ENCODE results near the gene NOL8. TPM values are rescaled to one million over a fixed set of nuclear protein-coding genes. Genes with fewer than 3 reads are reported as not detected.

Gene NOL8
- total and polyA plus RNA-seq, 2 donors (not counting 1 experiment from before 2014, with no cell fraction given): 20.0 to 28.6 TPM

DNA sequence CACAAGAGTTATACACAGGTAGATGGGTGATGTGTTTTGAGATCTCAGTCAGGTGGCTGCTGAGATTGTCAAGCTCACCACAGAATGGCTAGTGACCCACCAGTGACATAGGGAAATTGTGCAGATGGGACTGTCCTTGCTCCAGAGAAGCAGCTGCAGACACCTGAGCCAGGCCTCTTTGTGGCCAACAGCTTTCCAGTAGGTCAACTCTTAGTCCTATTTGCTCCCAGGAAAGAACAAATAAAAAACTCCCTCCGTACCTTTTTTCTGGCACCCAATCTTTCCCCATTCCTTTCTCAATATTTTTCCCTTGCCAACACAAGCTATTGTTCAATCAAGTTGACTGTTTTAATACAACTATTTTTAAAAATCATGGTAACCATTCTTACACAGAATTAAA, 45.8 kb downstream of the NOL8 start:
- Histone ChIP-seq H3K27ac (ENCODE audit: insufficient read depth, low read length) (no peak overlapping the region), H3K4me1 (ENCODE audit: control insufficient read depth, extremely low read depth, insufficient read depth, low read length) (peaks cover 4% of the 10 kb centered on the region), H4K20me1 (ENCODE audit: control insufficient read depth, extremely low read depth, insufficient read depth, low read length) (no peaks in the 10 kb centered on the region), H2AFZ (ENCODE audit: low read length) (no peak overlapping the region), H3K4me2 (ENCODE audit: extremely low read depth, insufficient read depth, low read length) (no peak overlapping the region), H3K79me2 (ENCODE audit: control insufficient read depth, insufficient read depth, low read length) (peaks cover 6% of the 10 kb centered on the region), H3K9me3 (ENCODE audit: control insufficient read depth, insufficient read depth, low read depth, low read length) (no peaks in the 10 kb centered on the region), H3K4me3 (replicated peaks in 1 of 4; ENCODE audit: control extremely low read depth in 1 of 4, insufficient read depth in 1 of 4, low read depth in 3 of 4, low read length in 4 of 4) (no peak overlapping the region), H3K36me3 (ENCODE audit: control insufficient read depth, insufficient read depth, low read length) (peaks cover 13% of the 10 kb centered on the region), H3K27me3 (ENCODE audit: control insufficient read depth, insufficient read depth, low read length) (no peaks in the 10 kb centered on the region), H3K9ac (ENCODE audit: insufficient read depth, low read length) (no peak overlapping the region)
- TF ChIP-seq EZH2 (IDR thresholded peaks at IDR 0.05; ENCODE audit: low read length, missing control alignments): no peak
- no peak for TF ChIP-seq CTCF (conservative IDR thresholded peaks at IDR 0.05 in 1 of 2, IDR thresholded peaks at IDR 0.05 in 1 of 2; ENCODE audit: low read depth in 1 of 2, low read length in 2 of 2)
- no peak for DNase-seq (ENCODE audit: low read depth in 2 of 2)

GRCh38 chr9:92278110-92278509, 47.0 kb downstream of the NOL8 start:
- Histone ChIP-seq H3K9ac (ENCODE audit: insufficient read depth, low read length) (no peak overlapping the region), H3K27me3 (ENCODE audit: control insufficient read depth, insufficient read depth, low read length) (no peaks in the 10 kb centered on the region), H4K20me1 (ENCODE audit: control insufficient read depth, extremely low read depth, insufficient read depth, low read length) (no peaks in the 10 kb centered on the region), H3K4me1 (ENCODE audit: control insufficient read depth, extremely low read depth, insufficient read depth, low read length) (peaks cover 4% of the 10 kb centered on the region), H3K4me3 (replicated peaks in 1 of 4; ENCODE audit: control extremely low read depth in 1 of 4, insufficient read depth in 1 of 4, low read depth in 3 of 4, low read length in 4 of 4) (no peak overlapping the region), H2AFZ (ENCODE audit: low read length) (no peak overlapping the region), H3K36me3 (ENCODE audit: control insufficient read depth, insufficient read depth, low read length) (peaks cover 16% of the 10 kb centered on the region), H3K4me2 (ENCODE audit: extremely low read depth, insufficient read depth, low read length) (no peak overlapping the region), H3K9me3 (ENCODE audit: control insufficient read depth, insufficient read depth, low read depth, low read length) (no peaks in the 10 kb centered on the region), H3K79me2 (ENCODE audit: control insufficient read depth, insufficient read depth, low read length) (peaks cover 2% of the 10 kb centered on the region), H3K27ac (ENCODE audit: insufficient read depth, low read length) (no peak overlapping the region)
- DNase-seq (ENCODE audit: low read depth in 2 of 2): peak in 1 of 2 donors; percentile 65
- TF ChIP-seq CTCF (conservative IDR thresholded peaks at IDR 0.05 in 1 of 2, IDR thresholded peaks at IDR 0.05 in 1 of 2; ENCODE audit: low read depth in 1 of 2, low read length in 2 of 2) (no peak), EZH2 (IDR thresholded peaks at IDR 0.05; ENCODE audit: low read length, missing control alignments) (no peak)

- no peaks in the 10 kb centered on the region for H4K20me1 ChIP-seq (ENCODE audit: control insufficient read depth, extremely low read depth, insufficient read depth, low read length)
- no peak overlapping the region for H3K9ac ChIP-seq (ENCODE audit: insufficient read depth, low read length)
- peaks cover 18% of the 10 kb centered on the region for H3K36me3 ChIP-seq (ENCODE audit: control insufficient read depth, insufficient read depth, low read length)
- no peaks in the 10 kb centered on the region for H3K27me3 ChIP-seq (ENCODE audit: control insufficient read depth, insufficient read depth, low read length)
- no peaks in the 10 kb centered on the region for H3K79me2 ChIP-seq (ENCODE audit: control insufficient read depth, insufficient read depth, low read length)
- H3K4me3 ChIP-seq (replicated peaks in 1 of 4; ENCODE audit: control extremely low read depth in 1 of 4, insufficient read depth in 1 of 4, low read depth in 3 of 4, low read length in 4 of 4): no peak overlapping the region
- H2AFZ ChIP-seq (ENCODE audit: low read length): no peak overlapping the region
- TF ChIP-seq EZH2 (IDR thresholded peaks at IDR 0.05; ENCODE audit: low read length, missing control alignments) (no peak), CTCF (conservative IDR thresholded peaks at IDR 0.05 in 1 of 2, IDR thresholded peaks at IDR 0.05 in 1 of 2; ENCODE audit: low read depth in 1 of 2, low read length in 2 of 2) (no peak)
- DNase-seq (ENCODE audit: low read depth in 2 of 2): peak in 1 of 2 donors; percentile 16
- no peaks in the 10 kb centered on the region for H3K9me3 ChIP-seq (ENCODE audit: control insufficient read depth, insufficient read depth, low read depth, low read length)
- H3K27ac ChIP-seq (ENCODE audit: insufficient read depth, low read length): no peak overlapping the region
- H3K4me2 ChIP-seq (ENCODE audit: extremely low read depth, insufficient read depth, low read length): no peak overlapping the region
- H3K4me1 ChIP-seq (ENCODE audit: control insufficient read depth, extremely low read depth, insufficient read depth, low read length): peaks cover 4% of the 10 kb centered on the region
Observed at GRCh38 chr9:92276331-92277032, 48.7 kb downstream of the NOL8 start.
